ENCODE data around the gene PPARA. TPM values are rescaled to one million over a fixed set of nuclear protein-coding genes. Genes with fewer than 3 reads are reported as not detected.

The PPARA gene
- total and polyA plus RNA-seq, 2 experiments from 2014 or later: 4.7 to 12.6 TPM

DNA sequence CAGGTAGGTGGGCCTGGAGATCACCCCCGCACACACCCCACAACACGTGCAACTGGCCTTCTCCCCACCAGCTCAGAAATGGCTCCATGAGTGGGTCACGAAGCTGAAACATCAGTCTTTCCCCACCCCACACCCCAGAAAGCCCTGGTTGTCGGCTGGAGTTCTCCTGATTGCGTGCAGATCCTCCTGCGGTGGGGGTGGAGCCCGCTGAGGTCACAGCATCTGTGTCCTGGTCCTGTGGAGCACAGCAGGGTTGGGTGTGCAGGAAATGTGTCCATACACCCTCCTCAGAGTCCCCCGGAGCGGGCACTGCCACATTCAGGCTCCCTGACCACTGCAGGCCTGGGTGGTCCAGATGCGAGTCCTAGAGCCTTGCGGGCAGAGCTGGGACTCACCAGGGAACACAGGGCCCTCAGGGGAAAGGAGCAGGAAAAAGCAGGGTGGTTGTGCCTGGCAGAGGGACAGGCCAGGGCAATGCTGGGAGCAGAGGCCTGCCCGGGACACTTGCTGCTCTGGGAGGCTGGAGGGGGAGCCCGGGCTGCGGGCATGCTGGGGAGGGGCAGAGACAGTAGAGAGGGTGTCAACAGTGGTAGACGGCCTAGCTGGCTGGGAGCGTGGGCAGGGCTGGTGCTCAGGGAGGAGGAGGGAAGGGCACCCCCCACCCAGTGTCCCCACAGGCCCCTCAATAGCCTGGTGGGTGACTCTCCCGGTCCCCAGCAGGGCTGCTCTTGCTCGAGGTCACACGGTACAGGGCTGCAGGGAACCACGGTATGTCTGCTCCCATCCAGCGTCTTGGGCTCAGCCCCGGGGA lies 42.4 kb upstream of the PPARA start:
- Mint-ChIP-seq H3K36me3 (ENCODE audit: low read depth) (no peaks in the 10 kb centered on the region), H3K4me3 (no peak overlapping the region), H3K4me1 (peaks cover 3% of the 10 kb centered on the region), H3K27ac (no peak overlapping the region), H3K9me3 (no peaks in the 10 kb centered on the region), H3K27me3 (ENCODE audit: insufficient read depth, low read depth, poor library complexity) (peaks cover 4% of the 10 kb centered on the region)
- Histone ChIP-seq H3F3A (replicated peaks; ENCODE audit: low read depth) (no peaks in the 10 kb centered on the region), H3K27ac (ENCODE audit: low read depth) (no peak overlapping the region), H3K4me3 (no peak overlapping the region), H3K27me3 (ENCODE audit: insufficient read depth) (no peaks in the 10 kb centered on the region), H3K79me2 (replicated peaks; ENCODE audit: insufficient read depth) (no peaks in the 10 kb centered on the region), H4K20me1 (replicated peaks; ENCODE audit: insufficient read depth) (no peaks in the 10 kb centered on the region), H3K4me2 (no peak overlapping the region), H2AFZ (no peak overlapping the region), H3K36me3 (ENCODE audit: insufficient read depth) (no peaks in the 10 kb centered on the region), H3K4me1 (ENCODE audit: insufficient read depth) (no peaks in the 10 kb centered on the region), H3K9me2 (ENCODE audit: insufficient read depth) (no peaks in the 10 kb centered on the region)
- no peak for ATAC-seq
- DNase-seq (ENCODE audit: low spot score): no peak
- TF ChIP-seq EZH2phosphoT487 (IDR thresholded peaks at IDR 0.05; ENCODE audit: unreplicated experiment) (no peak), JUNB (IDR thresholded peaks at IDR 0.05; ENCODE audit: unreplicated experiment) (no peak), NANOG (IDR thresholded peaks at IDR 0.05; ENCODE audit: borderline replicate concordance) (no peak), STAT1 (IDR thresholded peaks at IDR 0.05; ENCODE audit: unreplicated experiment) (no peak), CREB1 (CRISPR knock-in tag; IDR thresholded peaks at IDR 0.05; ENCODE audit: low read depth) (no peak)

DNA sequence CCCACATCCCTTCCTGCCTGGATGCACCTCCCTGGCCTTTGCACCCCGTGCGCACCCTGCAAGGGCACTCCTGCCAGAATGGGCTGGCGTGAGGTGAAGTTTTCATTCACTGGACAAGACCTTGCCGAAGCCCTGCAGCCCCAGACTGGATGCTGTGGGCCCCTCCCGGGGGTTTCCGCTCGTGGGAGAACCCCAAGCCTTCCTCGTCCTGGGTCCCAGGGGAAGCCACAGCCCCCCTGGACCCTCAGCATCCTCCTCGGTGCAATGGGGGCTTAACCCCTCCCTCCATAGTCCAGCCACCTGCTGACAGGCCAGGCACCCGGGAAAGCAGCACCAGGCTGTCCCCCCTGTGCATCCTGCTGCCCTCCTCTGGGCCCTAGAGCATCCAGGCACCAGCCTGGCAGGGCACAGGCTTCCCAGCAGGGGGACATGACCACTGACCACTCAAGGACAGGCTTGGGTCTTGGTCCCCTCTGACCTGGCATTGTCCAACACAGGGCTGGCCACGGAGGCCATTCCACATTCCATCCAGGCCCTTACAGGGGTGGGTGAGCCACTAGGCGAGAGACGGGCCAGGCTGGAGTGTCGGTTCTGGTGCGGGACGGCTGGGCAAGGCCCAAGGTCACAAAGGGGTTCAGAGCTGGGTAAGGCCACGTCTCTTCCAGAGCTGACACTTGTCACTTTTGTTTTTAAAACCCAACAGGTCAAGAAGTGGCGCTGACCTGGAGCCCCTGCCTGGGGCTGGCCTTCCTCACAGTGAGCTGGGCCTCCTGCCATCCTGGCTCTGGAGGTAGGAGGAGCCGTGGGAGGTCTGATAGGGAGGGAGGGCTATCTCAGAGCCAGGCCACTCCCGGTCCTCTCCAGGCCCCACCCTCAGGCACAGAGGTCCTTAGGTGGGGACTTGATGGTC lies 41.5 kb upstream of the PPARA start:
- Mint-ChIP-seq H3K9me3 (no peaks in the 10 kb centered on the region), H3K27me3 (ENCODE audit: insufficient read depth, low read depth, poor library complexity) (peaks cover 4% of the 10 kb centered on the region), H3K36me3 (ENCODE audit: low read depth) (no peaks in the 10 kb centered on the region), H3K27ac (peak overlapping the region; percentile 45), H3K4me1 (peaks cover 3% of the 10 kb centered on the region), H3K4me3 (no peak overlapping the region)
- ATAC-seq (peak; percentile 43), DNase-seq (ENCODE audit: low spot score) (peak; percentile 30)
- no peaks in the 10 kb centered on the region for H3K79me2 ChIP-seq (replicated peaks; ENCODE audit: insufficient read depth)
- no peak overlapping the region for H3K4me2 ChIP-seq
- no peak overlapping the region for H3K27ac ChIP-seq (ENCODE audit: low read depth)
- H2AFZ ChIP-seq: no peak overlapping the region
- H3K27me3 ChIP-seq (ENCODE audit: insufficient read depth): no peaks in the 10 kb centered on the region
- H3F3A ChIP-seq (replicated peaks; ENCODE audit: low read depth): no peaks in the 10 kb centered on the region
- H3K9me2 ChIP-seq (ENCODE audit: insufficient read depth): no peaks in the 10 kb centered on the region
- no peaks in the 10 kb centered on the region for H3K36me3 ChIP-seq (ENCODE audit: insufficient read depth)
- no peaks in the 10 kb centered on the region for H3K4me1 ChIP-seq (ENCODE audit: insufficient read depth)
- no peak overlapping the region for H3K4me3 ChIP-seq
- no peaks in the 10 kb centered on the region for H4K20me1 ChIP-seq (replicated peaks; ENCODE audit: insufficient read depth)
- TF ChIP-seq EZH2phosphoT487 (IDR thresholded peaks at IDR 0.05; ENCODE audit: unreplicated experiment) (no peak), JUNB (IDR thresholded peaks at IDR 0.05; ENCODE audit: unreplicated experiment) (no peak), ZNF114 (CRISPR knock-in tag; IDR thresholded peaks at IDR 0.05) (no peak), CREB1 (CRISPR knock-in tag; IDR thresholded peaks at IDR 0.05; ENCODE audit: low read depth) (no peak), POLR2AphosphoS5 (IDR thresholded peaks at IDR 0.05; ENCODE audit: low read depth) (no peak), ZNF331 (CRISPR knock-in tag; IDR thresholded peaks at IDR 0.05; ENCODE audit: low read depth) (no peak), NANOG (IDR thresholded peaks at IDR 0.05; ENCODE audit: borderline replicate concordance) (no peak)
- TF ChIP-seq, protein P1, sequence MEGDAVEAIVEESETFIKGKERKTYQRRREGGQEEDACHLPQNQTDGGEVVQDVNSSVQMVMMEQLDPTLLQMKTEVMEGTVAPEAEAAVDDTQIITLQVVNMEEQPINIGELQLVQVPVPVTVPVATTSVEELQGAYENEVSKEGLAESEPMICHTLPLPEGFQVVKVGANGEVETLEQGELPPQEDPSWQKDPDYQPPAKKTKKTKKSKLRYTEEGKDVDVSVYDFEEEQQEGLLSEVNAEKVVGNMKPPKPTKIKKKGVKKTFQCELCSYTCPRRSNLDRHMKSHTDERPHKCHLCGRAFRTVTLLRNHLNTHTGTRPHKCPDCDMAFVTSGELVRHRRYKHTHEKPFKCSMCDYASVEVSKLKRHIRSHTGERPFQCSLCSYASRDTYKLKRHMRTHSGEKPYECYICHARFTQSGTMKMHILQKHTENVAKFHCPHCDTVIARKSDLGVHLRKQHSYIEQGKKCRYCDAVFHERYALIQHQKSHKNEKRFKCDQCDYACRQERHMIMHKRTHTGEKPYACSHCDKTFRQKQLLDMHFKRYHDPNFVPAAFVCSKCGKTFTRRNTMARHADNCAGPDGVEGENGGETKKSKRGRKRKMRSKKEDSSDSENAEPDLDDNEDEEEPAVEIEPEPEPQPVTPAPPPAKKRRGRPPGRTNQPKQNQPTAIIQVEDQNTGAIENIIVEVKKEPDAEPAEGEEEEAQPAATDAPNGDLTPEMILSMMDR (conservative IDR thresholded peaks at IDR 0.05; ENCODE audit: low read depth in 2 of 2): no peak
- TF ChIP-seq, protein P2, sequence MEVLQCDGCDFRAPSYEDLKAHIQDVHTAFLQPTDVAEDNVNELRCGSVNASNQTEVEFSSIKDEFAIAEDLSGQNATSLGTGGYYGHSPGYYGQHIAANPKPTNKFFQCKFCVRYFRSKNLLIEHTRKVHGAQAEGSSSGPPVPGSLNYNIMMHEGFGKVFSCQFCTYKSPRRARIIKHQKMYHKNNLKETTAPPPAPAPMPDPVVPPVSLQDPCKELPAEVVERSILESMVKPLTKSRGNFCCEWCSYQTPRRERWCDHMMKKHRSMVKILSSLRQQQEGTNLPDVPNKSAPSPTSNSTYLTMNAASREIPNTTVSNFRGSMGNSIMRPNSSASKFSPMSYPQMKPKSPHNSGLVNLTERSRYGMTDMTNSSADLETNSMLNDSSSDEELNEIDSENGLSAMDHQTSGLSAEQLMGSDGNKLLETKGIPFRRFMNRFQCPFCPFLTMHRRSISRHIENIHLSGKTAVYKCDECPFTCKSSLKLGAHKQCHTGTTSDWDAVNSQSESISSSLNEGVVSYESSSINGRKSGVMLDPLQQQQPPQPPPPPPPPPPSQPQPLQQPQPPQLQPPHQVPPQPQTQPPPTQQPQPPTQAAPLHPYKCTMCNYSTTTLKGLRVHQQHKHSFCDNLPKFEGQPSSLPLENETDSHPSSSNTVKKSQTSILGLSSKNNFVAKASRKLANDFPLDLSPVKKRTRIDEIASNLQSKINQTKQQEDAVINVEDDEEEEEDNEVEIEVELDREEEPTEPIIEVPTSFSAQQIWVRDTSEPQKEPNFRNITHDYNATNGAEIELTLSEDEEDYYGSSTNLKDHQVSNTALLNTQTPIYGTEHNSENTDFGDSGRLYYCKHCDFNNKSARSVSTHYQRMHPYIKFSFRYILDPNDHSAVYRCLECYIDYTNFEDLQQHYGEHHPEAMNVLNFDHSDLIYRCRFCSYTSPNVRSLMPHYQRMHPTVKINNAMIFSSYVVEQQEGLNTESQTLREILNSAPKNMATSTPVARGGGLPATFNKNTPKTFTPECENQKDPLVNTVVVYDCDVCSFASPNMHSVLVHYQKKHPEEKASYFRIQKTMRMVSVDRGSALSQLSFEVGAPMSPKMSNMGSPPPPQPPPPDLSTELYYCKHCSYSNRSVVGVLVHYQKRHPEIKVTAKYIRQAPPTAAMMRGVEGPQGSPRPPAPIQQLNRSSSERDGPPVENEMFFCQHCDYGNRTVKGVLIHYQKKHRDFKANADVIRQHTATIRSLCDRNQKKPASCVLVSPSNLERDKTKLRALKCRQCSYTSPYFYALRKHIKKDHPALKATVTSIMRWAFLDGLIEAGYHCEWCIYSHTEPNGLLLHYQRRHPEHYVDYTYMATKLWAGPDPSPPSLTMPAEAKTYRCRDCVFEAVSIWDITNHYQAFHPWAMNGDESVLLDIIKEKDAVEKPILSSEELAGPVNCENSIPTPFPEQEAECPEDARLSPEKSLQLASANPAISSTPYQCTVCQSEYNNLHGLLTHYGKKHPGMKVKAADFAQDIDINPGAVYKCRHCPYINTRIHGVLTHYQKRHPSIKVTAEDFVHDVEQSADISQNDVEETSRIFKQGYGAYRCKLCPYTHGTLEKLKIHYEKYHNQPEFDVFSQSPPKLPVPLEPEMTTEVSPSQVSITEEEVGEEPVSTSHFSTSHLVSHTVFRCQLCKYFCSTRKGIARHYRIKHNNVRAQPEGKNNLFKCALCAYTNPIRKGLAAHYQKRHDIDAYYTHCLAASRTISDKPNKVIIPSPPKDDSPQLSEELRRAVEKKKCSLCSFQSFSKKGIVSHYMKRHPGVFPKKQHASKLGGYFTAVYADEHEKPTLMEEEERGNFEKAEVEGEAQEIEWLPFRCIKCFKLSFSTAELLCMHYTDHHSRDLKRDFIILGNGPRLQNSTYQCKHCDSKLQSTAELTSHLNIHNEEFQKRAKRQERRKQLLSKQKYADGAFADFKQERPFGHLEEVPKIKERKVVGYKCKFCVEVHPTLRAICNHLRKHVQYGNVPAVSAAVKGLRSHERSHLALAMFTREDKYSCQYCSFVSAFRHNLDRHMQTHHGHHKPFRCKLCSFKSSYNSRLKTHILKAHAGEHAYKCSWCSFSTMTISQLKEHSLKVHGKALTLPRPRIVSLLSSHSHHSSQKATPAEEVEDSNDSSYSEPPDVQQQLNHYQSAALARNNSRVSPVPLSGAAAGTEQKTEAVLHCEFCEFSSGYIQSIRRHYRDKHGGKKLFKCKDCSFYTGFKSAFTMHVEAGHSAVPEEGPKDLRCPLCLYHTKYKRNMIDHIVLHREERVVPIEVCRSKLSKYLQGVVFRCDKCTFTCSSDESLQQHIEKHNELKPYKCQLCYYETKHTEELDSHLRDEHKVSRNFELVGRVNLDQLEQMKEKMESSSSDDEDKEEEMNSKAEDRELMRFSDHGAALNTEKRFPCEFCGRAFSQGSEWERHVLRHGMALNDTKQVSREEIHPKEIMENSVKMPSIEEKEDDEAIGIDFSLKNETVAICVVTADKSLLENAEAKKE (CRISPR knock-in tag; IDR thresholded peaks at IDR 0.05): no peak

All from GM23338 (cell line).